Peyer's patch (tissue), 4 donors: ENCODE results near the gene APBA1.

Experiments used
- POLR2A ChIP-seq, 2 donors: fragments of 450-650 bp; IDR thresholded peaks; one replicate each; pipeline ENCODE4 v1.5.1; 2017; ENCODE audit warnings: antibody characterized with exemption in 2 of 2, mild to moderate bottlenecking in 2 of 2, moderate library complexity in 2 of 2
- TF ChIP-seq, protein P1 (sequence below), 6 experiments: fragments of 450-650 bp in 4 of 6; fragments of 200-600 bp in 2 of 6; sonication (generic) in 1 of 6; IDR thresholded peaks; one replicate each; pipeline ENCODE4 v1.5.1; 2017 to 2019; ENCODE audit warnings: antibody characterized with exemption in 6 of 6, mild to moderate bottlenecking in 3 of 6, moderate library complexity in 1 of 6

GRCh38 chr9:69430206-69430605 is 242.0 kb downstream of the APBA1 start:
- TF ChIP-seq POLR2A (IDR thresholded peaks at IDR 0.05), result no peak
- TF ChIP-seq, protein P1, sequence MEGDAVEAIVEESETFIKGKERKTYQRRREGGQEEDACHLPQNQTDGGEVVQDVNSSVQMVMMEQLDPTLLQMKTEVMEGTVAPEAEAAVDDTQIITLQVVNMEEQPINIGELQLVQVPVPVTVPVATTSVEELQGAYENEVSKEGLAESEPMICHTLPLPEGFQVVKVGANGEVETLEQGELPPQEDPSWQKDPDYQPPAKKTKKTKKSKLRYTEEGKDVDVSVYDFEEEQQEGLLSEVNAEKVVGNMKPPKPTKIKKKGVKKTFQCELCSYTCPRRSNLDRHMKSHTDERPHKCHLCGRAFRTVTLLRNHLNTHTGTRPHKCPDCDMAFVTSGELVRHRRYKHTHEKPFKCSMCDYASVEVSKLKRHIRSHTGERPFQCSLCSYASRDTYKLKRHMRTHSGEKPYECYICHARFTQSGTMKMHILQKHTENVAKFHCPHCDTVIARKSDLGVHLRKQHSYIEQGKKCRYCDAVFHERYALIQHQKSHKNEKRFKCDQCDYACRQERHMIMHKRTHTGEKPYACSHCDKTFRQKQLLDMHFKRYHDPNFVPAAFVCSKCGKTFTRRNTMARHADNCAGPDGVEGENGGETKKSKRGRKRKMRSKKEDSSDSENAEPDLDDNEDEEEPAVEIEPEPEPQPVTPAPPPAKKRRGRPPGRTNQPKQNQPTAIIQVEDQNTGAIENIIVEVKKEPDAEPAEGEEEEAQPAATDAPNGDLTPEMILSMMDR (IDR thresholded peaks at IDR 0.05), result no peak
